Measurements from ENCODE around the gene TENM3.

TENM3 gene

GRCh38 chr4:182434720-182435119 lies 191.5 kb downstream of the TENM3 start:
- H3K4me3 ChIP-seq, result no peak overlapping the region
- in situ Hi-C loops (cut with MboI; ENCODE audit: low sequenced_read_pairs), result no loop called here
- no peaks in the 10 kb centered on the region; the same call in 1 of the 2 replicates for H3K4me1 ChIP-seq
- H3K9me3 ChIP-seq, result no peaks in the 10 kb centered on the region
- DNase-seq (ENCODE audit: low spot score in 2 of 2), result no peak
- no peaks in the 10 kb centered on the region for H3K27me3 ChIP-seq (ENCODE audit: low read depth)
- no peaks in the 10 kb centered on the region for H3K36me3 ChIP-seq (replicated peaks)

- Histone ChIP-seq H3K36me3 (replicated peaks) (no peaks in the 10 kb centered on the region), H3K9me3 (no peaks in the 10 kb centered on the region), H3K4me3 (no peak overlapping the region), H3K4me1 (no peaks in the 10 kb centered on the region; the same call in 1 of the 2 replicates), H3K27me3 (ENCODE audit: low read depth) (no peaks in the 10 kb centered on the region)
- in situ Hi-C loops (cut with MboI; ENCODE audit: low sequenced_read_pairs), result no loop called here
- DNase-seq (ENCODE audit: low spot score in 2 of 2), result no peak
These were observed 192.2 kb downstream of the TENM3 start for GRCh38 chr4:182435401-182435800.

- DNase-seq (ENCODE audit: low spot score in 2 of 2), result no peak
- H3K4me3 ChIP-seq, result no peak overlapping the region
- H3K4me1 ChIP-seq, result peaks cover 8% of the 10 kb centered on the region
- in situ Hi-C loops (cut with MboI; ENCODE audit: low sequenced_read_pairs), result no loop called here
- H3K36me3 ChIP-seq (replicated peaks), result no peaks in the 10 kb centered on the region
- H3K27me3 ChIP-seq (ENCODE audit: low read depth), result no peaks in the 10 kb centered on the region
- H3K9me3 ChIP-seq, result no peaks in the 10 kb centered on the region
These were observed 199.9 kb downstream of the TENM3 start for GRCh38 chr4:182443070-182443469.

GRCh38 chr4:182447767-182448280 lies 204.6 kb downstream of the TENM3 start:
- Histone ChIP-seq H3K27me3 (ENCODE audit: low read depth) (no peaks in the 10 kb centered on the region), H3K36me3 (replicated peaks) (no peaks in the 10 kb centered on the region)
- in situ Hi-C loops (cut with MboI; ENCODE audit: low sequenced_read_pairs), result no loop called here

GRCh38 chr4:182448281-182449151 lies 205.3 kb downstream of the TENM3 start:
- H3K4me3 ChIP-seq, result peak overlapping the region; percentile 50
- H3K36me3 ChIP-seq (replicated peaks), result no peaks in the 10 kb centered on the region
- peak; percentile 89 to 94 for DNase-seq (ENCODE audit: low spot score in 2 of 2)
- in situ Hi-C loops (cut with MboI; ENCODE audit: low sequenced_read_pairs), result no loop called here
- peaks cover 25% of the 10 kb centered on the region for H3K4me1 ChIP-seq
- H3K9me3 ChIP-seq, result no peaks in the 10 kb centered on the region
- H3K27me3 ChIP-seq (ENCODE audit: low read depth), result no peaks in the 10 kb centered on the region

More at GRCh38 chr4:182447767-182448280, 204.6 kb downstream of the TENM3 start:
- DNase-seq (ENCODE audit: low spot score in 2 of 2), result peak in 1 of 2 experiments; percentile 27
- Histone ChIP-seq H3K4me1 (peaks cover 25% of the 10 kb centered on the region), H3K9me3 (no peaks in the 10 kb centered on the region), H3K4me3 (peak overlapping the region; percentile 50)

- Histone ChIP-seq H3K27me3 (ENCODE audit: low read depth) (no peaks in the 10 kb centered on the region), H3K4me3 (peak overlapping the region; percentile 44), H3K36me3 (replicated peaks) (no peaks in the 10 kb centered on the region), H3K9me3 (no peaks in the 10 kb centered on the region), H3K4me1 (peaks cover 25% of the 10 kb centered on the region)
- in situ Hi-C loops (cut with MboI; ENCODE audit: low sequenced_read_pairs), result no loop called here
- peak; percentile 74 to 80 for DNase-seq (ENCODE audit: low spot score in 2 of 2)
These were observed 206.2 kb downstream of the TENM3 start for GRCh38 chr4:182449186-182449929.

GRCh38 chr4:182449930-182450439 lies 206.8 kb downstream of the TENM3 start:
- H3K27me3 ChIP-seq (ENCODE audit: low read depth), result no peaks in the 10 kb centered on the region
- in situ Hi-C loops (cut with MboI; ENCODE audit: low sequenced_read_pairs), result loop anchor here (25.0 kb wide), 1 partner anchor 362 kb away; no protein-coding TSS in a partner anchor
- H3K36me3 ChIP-seq (replicated peaks), result no peaks in the 10 kb centered on the region
- DNase-seq (ENCODE audit: low spot score in 2 of 2), result peak in 1 of 2 experiments; percentile 60
- peaks cover 25% of the 10 kb centered on the region for H3K4me1 ChIP-seq
- H3K9me3 ChIP-seq, result no peaks in the 10 kb centered on the region
- H3K4me3 ChIP-seq, result peak overlapping the region; percentile 44

GRCh38 chr4:182451441-182451840 lies 208.2 kb downstream of the TENM3 start:
- in situ Hi-C loops (cut with MboI; ENCODE audit: low sequenced_read_pairs), result loop anchor here (25.0 kb wide), 1 partner anchor 361 kb away; no protein-coding TSS in a partner anchor
- H3K4me3 ChIP-seq, result peak overlapping the region; percentile 44; the same call in 1 of the 2 replicates
- H3K4me1 ChIP-seq, result peaks cover 25% of the 10 kb centered on the region
- no peaks in the 10 kb centered on the region for H3K36me3 ChIP-seq (replicated peaks)
- no peaks in the 10 kb centered on the region for H3K27me3 ChIP-seq (ENCODE audit: low read depth)
- H3K9me3 ChIP-seq, result no peaks in the 10 kb centered on the region
- DNase-seq (ENCODE audit: low spot score in 2 of 2), result no peak

- in situ Hi-C loops (cut with MboI; ENCODE audit: low sequenced_read_pairs), result loop anchor here (25.0 kb wide), 1 partner anchor 358 kb away; no protein-coding TSS in a partner anchor
- no peaks in the 10 kb centered on the region for H3K9me3 ChIP-seq
- no peak overlapping the region for H3K4me3 ChIP-seq
- peaks cover 17% of the 10 kb centered on the region for H3K4me1 ChIP-seq
- H3K27me3 ChIP-seq (ENCODE audit: low read depth), result no peaks in the 10 kb centered on the region
- no peak for DNase-seq (ENCODE audit: low spot score in 2 of 2)
- H3K36me3 ChIP-seq (replicated peaks), result no peaks in the 10 kb centered on the region
These were observed 210.6 kb downstream of the TENM3 start for GRCh38 chr4:182453830-182454229.

- in situ Hi-C loops (cut with MboI; ENCODE audit: low sequenced_read_pairs), result loop anchor here (25.0 kb wide), 1 partner anchor 358 kb away; no protein-coding TSS in a partner anchor
- Histone ChIP-seq H3K4me3 (no peak overlapping the region), H3K36me3 (replicated peaks) (no peaks in the 10 kb centered on the region), H3K4me1 (peaks cover 17% of the 10 kb centered on the region), H3K27me3 (ENCODE audit: low read depth) (no peaks in the 10 kb centered on the region), H3K9me3 (no peaks in the 10 kb centered on the region)
- no peak for DNase-seq (ENCODE audit: low spot score in 2 of 2)
These were observed 211.3 kb downstream of the TENM3 start for GRCh38 chr4:182454440-182455013.

- Histone ChIP-seq H3K9me3 (no peaks in the 10 kb centered on the region), H3K27me3 (ENCODE audit: low read depth) (no peaks in the 10 kb centered on the region), H3K4me1 (peaks cover 9% of the 10 kb centered on the region), H3K36me3 (replicated peaks) (no peaks in the 10 kb centered on the region), H3K4me3 (no peak overlapping the region)
- DNase-seq (ENCODE audit: low spot score in 2 of 2), result no peak
- in situ Hi-C loops (cut with MboI; ENCODE audit: low sequenced_read_pairs), result loop anchor here (25.0 kb wide), 1 partner anchor 347 kb away; no protein-coding TSS in a partner anchor
These were observed 221.9 kb downstream of the TENM3 start for GRCh38 chr4:182465114-182465513.

GRCh38 chr4:182465979-182466378 lies 222.8 kb downstream of the TENM3 start:
- peak in 1 of 2 experiments; percentile 31 for DNase-seq (ENCODE audit: low spot score in 2 of 2)
- H3K4me1 ChIP-seq, result peaks cover 12% of the 10 kb centered on the region
- H3K9me3 ChIP-seq, result no peaks in the 10 kb centered on the region
- H3K4me3 ChIP-seq, result no peak overlapping the region
- H3K36me3 ChIP-seq (replicated peaks), result no peaks in the 10 kb centered on the region
- no peaks in the 10 kb centered on the region for H3K27me3 ChIP-seq (ENCODE audit: low read depth)
- in situ Hi-C loops (cut with MboI; ENCODE audit: low sequenced_read_pairs), result loop anchor here (25.0 kb wide), 1 partner anchor 346 kb away; no protein-coding TSS in a partner anchor

GRCh38 chr4:182470215-182470614 lies 227.0 kb downstream of the TENM3 start:
- no peaks in the 10 kb centered on the region for H3K36me3 ChIP-seq (replicated peaks)
- in situ Hi-C loops (cut with MboI; ENCODE audit: low sequenced_read_pairs), result loop anchor here (25.0 kb wide), 1 partner anchor 342 kb away; no protein-coding TSS in a partner anchor
- DNase-seq (ENCODE audit: low spot score in 2 of 2), result peak in 1 of 2 experiments; percentile 54
- no peaks in the 10 kb centered on the region for H3K9me3 ChIP-seq
- no peak overlapping the region for H3K4me3 ChIP-seq
- H3K4me1 ChIP-seq, result peaks cover 12% of the 10 kb centered on the region
- no peaks in the 10 kb centered on the region for H3K27me3 ChIP-seq (ENCODE audit: low read depth)
